Stimulated activated CD8-positive, alpha-beta memory T cell treated with anti-CD3 and anti-CD28 coated beads, Interleukin-4, amount 100 ng/mL, for 1 hour (primary cell): ENCODE data around the gene MYBPC1.
"Not testable (repeated sequence)": the region's sequence is repeated elsewhere in the genome, so short reads cannot be mapped to it uniquely, and the experiment has no call there.

ENCODE experiments used
- DNase-seq, 2 donors: peaks; one replicate each; pipeline ENCODE4 v3.0.0-alpha.2; 2020; ENCODE audit warnings: low read depth in 2 of 2, low spot score in 1 of 2

MYBPC1 gene

DNA sequence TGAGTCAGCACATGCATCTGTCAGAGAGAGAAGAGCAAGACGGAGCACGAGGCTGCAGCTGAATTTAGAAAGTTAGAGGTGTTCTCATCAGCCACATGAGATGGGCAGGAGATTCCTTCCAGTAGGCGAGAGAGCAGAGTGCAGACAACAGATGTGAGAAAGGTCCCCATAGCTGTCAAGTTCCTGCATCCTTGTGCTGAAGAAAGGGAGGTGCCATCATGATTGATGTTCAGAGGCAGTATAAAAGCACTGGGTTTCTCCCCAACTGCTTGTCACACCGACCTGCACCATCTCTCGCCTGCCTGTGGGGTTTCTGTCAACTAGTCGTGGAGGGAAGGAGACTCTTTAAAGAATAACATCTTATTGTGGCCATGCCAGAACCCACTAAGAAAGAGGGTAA lies at the start of gene MYBPC1:
Gene MYBPC1, plus strand, starts transcription at position 272 of the 400 bp plus-strand sequence. Its CDS starts 100 bp downstream, at position 372.
- no peak for DNase-seq

GRCh38 chr12:101551362-101552114 lies 43.2 kb upstream of the MYBPC1 start:
- no peak for DNase-seq

DNA sequence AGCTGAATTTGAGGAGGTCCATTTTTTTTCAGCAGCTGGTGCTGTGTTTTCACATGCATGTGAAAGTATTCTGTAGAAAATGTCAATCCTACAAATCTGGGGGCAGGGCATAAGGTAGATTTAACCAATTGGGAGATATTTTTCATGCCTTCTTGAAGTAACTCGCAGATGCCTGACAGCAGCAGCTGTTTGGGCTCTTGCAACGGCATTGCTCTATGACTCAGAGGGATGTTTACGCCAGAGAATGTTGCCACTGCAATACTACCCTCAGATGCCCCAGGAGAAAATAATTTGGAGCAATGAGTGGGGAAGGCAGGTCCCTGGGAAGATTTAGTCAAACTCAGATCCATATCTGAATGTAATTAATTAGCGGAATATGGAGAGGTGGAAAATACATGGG lies 42.5 kb upstream of the MYBPC1 start:
- no peak for DNase-seq

- no peak for DNase-seq
Observed at GRCh38 chr12:101557094-101557493, 37.7 kb upstream of the MYBPC1 start.

DNA sequence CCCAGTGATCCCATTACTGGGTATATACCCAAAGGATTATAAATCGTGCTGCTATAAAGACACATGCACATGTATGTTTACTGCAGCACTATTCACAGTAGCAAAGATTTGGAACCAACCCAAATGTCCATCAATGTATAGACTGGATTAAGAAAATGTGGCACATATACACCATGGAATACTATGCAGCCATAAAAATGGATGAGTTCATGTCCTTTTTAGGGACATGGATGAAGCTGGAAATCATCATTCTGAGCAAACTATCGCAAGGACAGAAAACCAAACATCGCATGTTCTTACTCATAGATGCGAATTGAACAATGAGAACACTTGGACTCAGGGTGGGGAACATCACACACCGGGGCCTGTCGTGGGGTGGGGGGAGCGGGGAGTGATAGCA lies 36.0 kb upstream of the MYBPC1 start:
- DNase-seq, result not testable (repeated sequence)

GRCh38 chr12:101563212-101563611 lies 31.6 kb upstream of the MYBPC1 start:
- no peak for DNase-seq

- no peak for DNase-seq
Observed at GRCh38 chr12:101564912-101565311, 29.9 kb upstream of the MYBPC1 start.

- DNase-seq, result no peak
Observed at GRCh38 chr12:101566318-101566717, 28.5 kb upstream of the MYBPC1 start.

DNA sequence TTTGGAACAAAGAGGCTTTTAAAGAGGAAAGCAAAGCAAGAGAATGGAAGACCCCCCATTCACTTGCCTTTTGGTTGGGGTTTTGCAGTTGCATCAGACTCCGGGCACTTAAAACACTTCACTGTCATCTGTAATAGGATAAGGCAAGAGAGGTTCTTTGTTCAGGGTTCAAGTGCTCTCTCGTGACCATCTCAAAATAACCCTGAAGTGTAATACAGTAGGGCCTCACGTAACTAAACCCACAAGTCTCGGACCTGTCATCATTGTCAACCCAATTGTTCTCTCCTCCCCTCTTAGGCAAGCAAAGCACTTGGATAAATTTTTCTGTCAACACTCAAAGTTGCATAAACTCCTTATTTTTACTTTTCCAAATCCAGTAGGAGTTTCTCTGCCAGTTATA lies 26.9 kb upstream of the MYBPC1 start:
- no peak for DNase-seq

DNA sequence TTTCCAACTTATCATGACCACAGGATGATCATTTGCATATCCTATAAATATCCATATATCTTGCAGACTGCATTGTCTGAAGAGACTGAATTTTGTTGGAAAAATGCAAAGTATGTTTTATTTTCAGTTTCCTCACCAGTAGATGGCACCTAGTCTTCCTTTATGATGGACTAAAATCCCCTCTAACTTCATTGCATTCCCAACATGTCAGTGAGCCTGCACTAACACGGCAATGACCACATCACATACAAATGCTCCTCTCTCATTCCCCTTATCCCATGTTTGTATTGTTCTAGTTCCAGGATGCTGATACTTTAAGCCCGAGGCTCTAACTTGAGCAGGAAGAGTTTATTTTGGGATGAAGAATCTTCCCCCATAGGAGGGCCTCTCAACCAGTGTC lies 24.7 kb upstream of the MYBPC1 start:
- no peak for DNase-seq

DNA sequence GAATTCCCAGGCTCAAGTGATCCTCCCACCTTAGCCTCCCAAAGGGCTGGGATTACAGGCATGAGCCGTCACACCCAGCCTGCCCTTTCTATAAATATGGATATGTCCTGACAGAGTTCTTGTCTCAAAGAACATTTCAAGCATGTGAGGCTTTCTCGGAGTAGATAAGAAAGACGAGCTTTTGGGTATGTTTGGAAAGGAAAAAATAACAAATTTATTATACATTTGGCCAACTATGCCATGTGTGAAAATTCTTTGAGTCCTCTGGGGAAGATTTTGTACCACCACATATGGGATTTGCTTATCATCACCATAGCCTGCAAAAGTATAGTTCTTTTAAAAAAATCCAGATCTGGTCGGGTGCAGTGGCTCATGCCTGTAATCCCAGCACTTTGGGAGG lies 23.7 kb upstream of the MYBPC1 start:
- no peak for DNase-seq

GRCh38 chr12:101573743-101574142 lies 21.0 kb upstream of the MYBPC1 start:
- no peak for DNase-seq

GRCh38 chr12:101578417-101578816 lies 16.4 kb upstream of the MYBPC1 start:
- DNase-seq, result no peak

GRCh38 chr12:101581190-101581589 lies 13.6 kb upstream of the MYBPC1 start:
- no peak for DNase-seq

- DNase-seq, result no peak
Observed at GRCh38 chr12:101582937-101583336, 11.8 kb upstream of the MYBPC1 start.

DNA sequence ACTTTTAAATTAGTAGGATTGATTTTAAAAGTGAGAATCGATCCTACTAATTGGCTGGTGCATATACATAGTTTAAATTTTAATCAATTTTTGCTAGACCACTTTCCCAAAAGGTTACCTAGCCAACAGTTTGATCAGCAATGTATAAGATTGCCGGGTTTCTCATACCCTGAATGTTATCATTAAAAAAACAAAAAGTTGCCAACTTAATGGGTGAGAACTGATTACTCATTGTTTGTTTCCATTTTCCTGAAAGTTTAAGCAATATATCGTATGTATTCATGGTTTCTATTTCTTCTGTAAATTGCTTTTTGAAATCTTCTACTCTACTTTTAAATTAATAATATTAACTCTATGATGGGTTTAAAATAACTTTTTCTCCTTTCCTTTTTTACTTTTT lies 4.4 kb upstream of the MYBPC1 start:
- no peak for DNase-seq

GRCh38 chr12:101591781-101592180 lies 3.0 kb upstream of the MYBPC1 start:
- no peak for DNase-seq

- DNase-seq, result no peak
Observed at GRCh38 chr12:101592448-101592847, 2.3 kb upstream of the MYBPC1 start.

DNA sequence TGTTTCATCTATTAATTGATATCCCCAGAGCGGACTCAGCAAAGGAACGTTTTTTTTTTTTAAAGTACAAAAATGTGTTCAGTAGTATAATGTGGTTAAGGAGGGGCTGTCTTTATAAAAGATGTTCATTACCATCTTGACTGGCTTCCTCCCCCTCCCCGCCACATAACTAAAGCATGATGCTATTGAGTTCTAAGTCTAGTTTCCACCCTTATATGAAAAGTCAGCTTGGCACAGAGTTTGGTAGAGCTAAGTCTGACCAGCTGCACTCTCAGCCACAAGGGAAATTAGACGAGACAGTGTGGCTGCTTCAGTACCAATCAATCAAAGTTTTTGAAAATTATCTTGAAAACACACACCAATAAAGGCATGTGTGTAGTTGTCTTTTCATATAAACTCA lies 1.9 kb upstream of the MYBPC1 start:
- no peak for DNase-seq

DNA sequence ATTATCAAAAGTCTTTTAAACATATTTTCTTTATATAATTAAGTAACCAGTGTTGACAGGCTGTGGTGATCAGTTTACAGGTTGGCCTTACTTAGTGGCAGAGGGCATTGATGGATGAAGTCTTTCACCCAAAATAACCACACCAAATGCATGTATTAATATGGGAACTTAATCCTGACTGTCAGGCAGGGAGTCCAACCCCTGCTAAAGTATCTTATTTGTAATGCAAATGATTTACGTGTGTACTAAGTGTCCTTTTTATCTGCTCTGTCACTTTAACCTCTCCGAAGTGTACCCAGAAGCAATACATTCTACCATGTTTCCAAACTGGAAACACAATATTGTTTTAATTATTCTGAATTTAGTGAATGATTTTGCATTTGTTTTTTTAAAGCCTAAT lies 1.4 kb downstream of the MYBPC1 start:
- no peak for DNase-seq

DNA sequence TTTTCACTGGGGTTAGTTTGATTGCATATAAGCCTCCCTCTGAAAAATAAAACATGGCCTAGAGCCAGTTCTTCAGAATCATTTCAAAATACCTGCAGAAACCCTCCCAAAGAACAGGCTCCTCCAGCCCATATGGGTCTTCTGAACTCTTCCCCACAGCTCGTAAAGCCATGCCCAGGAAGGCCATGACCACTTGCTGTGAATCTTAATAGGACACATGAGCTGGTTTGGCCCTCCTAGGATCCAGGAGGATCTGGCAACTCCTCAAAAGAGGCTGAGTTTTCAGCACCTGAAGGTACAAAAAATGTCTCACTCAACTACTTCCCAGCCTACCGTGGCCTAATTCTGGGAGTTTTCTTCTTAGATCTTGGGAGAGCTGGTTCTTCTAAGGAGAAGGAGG lies 2.4 kb downstream of the MYBPC1 start:
- no peak for DNase-seq

- no peak for DNase-seq
Observed at GRCh38 chr12:101598483-101598882, 3.7 kb downstream of the MYBPC1 start.

- DNase-seq, result no peak
Observed at GRCh38 chr12:101599311-101599710, 4.5 kb downstream of the MYBPC1 start.
